GM18508 (cell line): ENCODE data around the gene C22orf23.
A peak's percentile ranks its signal among the peaks of the same experiment; 100 is the strongest.

Source experiments
- ATAC-seq: cut with Tn5 transposase; IDR thresholded peaks from one replicate; pipeline ENCODE4 v1.9.1; 2021; ENCODE audit warnings: moderate number of reproducible peaks; ENCODE audit not compliant: insufficient read depth, unreplicated experiment

Gene C22orf23

DNA sequence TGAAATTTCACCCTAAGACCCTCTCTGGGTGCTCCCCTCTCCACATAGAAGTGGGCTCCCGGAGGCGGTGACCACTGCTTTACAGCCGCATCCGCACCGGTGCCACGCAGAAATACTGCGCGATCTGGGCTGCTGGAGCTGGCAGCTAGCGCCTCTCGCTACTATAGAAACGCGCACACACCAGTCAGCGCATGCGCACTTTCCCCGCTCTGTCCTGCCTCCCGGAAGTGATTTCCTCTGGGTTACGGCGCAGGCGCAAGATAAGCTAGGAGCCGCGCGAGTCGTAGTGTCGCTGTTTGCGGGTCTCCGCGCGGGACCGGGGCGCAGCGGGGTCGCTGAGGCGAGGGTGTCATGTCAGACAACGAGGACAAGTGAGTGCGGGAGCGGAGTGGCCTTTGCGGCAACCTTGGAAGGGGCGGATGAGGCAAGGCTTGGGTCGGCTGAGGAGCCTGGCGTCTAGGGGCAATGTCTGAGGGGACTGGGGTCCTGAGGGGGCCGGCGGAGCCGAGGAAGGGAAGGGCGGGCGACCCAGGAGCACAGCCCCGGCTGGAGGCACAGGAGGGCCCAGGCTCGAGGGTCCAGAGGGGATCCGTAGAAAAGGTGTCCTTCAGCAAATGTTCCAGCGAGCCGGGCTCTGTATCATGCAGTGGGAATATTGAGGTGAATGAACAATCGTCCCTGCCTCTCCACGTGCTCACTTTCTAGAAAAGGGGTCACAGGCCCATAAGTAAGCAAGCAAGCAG is at the start of gene C22orf23, which contains the start of gene POLR2F:
Gene C22orf23 (minus strand): TSS at position 165 of the 743 bp plus-strand sequence. CDS start 452 bp downstream, outside the sequence.
Gene POLR2F (plus strand): TSS at position 263 of the 743 bp plus-strand sequence. CDS start 89 bp downstream, at position 352.
- peak; percentile 62 for ATAC-seq

GRCh38 chr22:37999640-38000272 is 46.4 kb upstream of the C22orf23 start:
- no peak for ATAC-seq

DNA sequence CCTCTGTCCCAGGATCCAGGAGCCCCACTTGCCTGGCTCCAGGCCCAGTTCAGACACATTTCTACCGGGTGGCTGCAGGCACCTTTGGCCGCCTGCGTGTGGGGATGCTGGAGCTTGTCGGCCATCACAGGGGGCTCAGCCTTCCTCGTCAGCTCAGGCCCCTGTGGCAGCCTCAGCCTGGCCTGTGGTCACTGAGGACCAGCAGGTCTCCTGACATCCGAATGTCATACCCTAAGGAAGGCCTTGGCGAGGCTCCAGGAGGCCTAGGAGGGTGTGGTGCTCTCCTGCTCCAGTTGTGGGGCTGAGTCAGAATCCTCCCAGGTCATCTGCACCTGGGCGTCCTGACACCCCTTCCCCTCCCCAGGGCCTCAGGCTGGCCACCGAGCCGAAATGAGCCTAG is 45.8 kb upstream of the C22orf23 start:
- ATAC-seq: no peak

- ATAC-seq: no peak
Observed at GRCh38 chr22:37998543-37998942, 45.1 kb upstream of the C22orf23 start.

- ATAC-seq: no peak
Observed at GRCh38 chr22:37996515-37997246, 43.3 kb upstream of the C22orf23 start.

DNA sequence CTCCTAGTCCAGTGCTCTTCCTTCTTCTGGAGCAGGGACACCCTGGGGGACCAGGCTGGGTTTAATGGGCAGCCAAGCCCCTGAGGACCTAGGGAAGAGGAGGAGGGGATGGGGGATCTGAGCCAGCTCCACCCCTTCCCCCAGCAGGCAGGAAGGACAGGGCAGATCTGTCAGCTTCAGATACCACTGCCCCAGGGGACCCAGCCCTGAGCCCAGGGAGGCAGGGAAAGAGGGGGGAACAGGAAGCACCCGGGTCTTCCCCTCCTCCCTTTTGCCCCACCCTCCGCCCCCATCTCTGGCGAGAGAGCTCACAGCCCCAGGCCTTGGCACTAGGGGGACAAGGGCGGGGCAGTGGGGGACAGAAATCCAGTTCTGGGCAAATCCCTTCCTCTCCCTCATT is 42.7 kb upstream of the C22orf23 start:
- ATAC-seq: no peak

GRCh38 chr22:37995460-37995859 is 42.1 kb upstream of the C22orf23 start:
- no peak for ATAC-seq

- no peak for ATAC-seq
Observed at GRCh38 chr22:37994982-37995381, 41.6 kb upstream of the C22orf23 start.

- ATAC-seq: no peak
Observed at GRCh38 chr22:37994049-37994448, 40.6 kb upstream of the C22orf23 start.

GRCh38 chr22:37991731-37992442 is 38.5 kb upstream of the C22orf23 start:
- no peak for ATAC-seq

DNA sequence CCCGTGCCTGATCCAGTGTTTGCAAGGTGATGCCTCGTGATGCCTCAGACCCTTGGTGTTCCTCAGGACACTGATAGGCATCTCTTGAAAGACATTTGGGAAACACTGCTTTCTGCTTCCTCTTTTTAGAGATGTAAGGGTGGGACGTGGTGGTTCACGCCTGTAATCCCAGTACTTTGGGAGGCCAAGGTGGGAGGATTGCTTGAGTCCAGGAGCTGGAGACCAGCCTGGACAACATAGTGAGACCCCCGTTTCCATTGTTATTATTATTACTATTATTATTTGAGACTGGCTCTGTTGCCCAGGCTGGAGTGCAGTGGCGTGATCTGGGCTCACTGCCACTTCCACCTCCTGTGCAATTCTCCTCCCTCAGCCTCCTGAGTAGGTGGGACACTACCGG is 37.5 kb upstream of the C22orf23 start:
- ATAC-seq: no peak

- no peak for ATAC-seq
Observed at GRCh38 chr22:37990301-37990700, 36.9 kb upstream of the C22orf23 start.

- ATAC-seq: no peak
Observed at GRCh38 chr22:37989146-37990045, 36.0 kb upstream of the C22orf23 start.

DNA sequence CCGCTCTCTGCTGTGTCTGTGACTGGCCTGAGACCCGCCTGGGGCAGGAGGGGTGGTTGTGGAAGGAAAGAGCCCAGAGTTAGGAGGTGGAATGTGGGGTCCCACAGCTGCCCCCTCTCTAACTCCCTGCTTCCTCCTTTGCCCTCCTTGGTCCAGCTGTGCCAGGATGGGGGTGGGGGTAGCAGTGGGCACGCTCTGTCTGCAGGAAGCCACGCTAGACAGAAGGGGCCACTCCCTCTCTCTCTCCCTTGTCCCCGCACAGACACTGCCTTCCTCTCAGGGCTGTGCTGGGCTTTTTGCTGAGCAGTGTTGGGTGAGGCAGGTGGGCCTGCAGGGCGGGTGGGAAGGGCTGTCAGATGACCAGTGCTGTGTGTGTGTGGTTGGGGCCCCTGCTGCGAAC is 33.0 kb upstream of the C22orf23 start:
- ATAC-seq: no peak

DNA sequence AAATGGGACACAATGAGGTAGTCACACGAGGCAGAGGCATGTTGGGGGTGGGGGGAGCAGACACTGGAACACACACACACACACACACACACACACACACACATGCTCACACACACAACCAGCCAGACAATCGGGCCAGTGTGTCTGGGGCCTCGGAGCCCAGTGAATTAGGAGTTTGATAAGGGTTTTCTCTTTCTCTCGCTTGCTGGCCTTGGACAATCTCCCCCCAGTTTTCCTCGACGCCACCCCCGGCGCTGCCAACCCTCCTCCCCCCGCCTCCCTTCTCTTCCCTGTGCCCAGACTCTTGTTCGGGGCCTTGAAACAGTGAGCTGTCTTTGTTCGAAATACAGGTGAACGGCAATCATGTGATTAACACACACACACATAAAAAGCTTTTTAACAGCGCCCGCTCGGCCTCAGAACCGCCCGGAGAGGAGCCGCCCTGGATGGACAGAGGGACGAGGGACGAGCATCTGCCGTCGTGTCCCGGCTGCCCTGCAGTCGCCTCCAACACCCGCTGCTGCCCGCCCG is 32.4 kb upstream of the C22orf23 start:
- no peak for ATAC-seq

DNA sequence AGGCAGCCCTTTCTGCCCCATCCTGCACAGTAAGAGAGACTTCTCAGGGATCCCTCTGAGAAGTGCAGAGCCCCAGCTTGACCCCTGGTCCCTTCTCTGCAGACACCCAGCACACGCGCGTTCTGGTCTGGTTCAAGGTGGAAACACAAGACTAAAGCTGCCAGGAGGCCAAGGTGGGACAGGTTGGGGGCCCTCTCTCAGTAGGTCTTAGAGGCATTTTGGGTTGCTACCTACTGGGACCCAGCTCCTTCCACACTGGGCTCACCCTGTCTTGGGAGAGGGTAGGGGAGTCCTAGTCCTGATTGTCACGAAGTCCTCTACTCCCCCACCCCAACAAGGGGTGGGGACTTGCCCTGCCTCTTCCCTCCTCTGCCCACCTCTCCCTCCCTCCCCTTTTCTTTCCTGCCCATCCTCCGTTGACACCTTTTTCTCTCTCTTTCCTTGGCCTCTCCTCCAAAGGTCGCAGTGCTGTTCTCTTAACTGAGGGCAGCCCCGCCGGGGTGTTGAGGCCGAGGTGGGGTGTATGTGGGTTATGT is 31.7 kb upstream of the C22orf23 start:
- ATAC-seq: no peak

- no peak for ATAC-seq
Observed at GRCh38 chr22:37983860-37984791, 30.7 kb upstream of the C22orf23 start, which contains the start of gene SOX10. Gene SOX10 (minus strand): TSS chr22:37984555. CDS start chr22:37983784, 771 bp downstream.
